Adrenal gland (tissue), 12 donors: ENCODE data around the gene CCR5. TPM values are rescaled to one million over a fixed set of nuclear protein-coding genes. Genes with fewer than 3 reads are reported as not detected.

Experiments used
- DNase-seq, 7 donors: peaks; one replicate each; pipeline ENCODE4 v3.0.0-alpha.2; 2019 to 2020
- H3K27ac ChIP-seq, 5 donors: fragments of 200-600 bp; sonication (generic) in 4 of 5; 1 replicate in 3 of 5; 2 replicates in 2 of 5; pipeline versions ENCODE4 v1.5.1 to v1.8.0; 2016 to 2020; ENCODE audit warnings: mild to moderate bottlenecking in 1 of 5
- H3K27me3 ChIP-seq: fragments of 200-600 bp; 2 replicates; pipeline ENCODE4 v1.8.0; 2021
- H3K36me3 ChIP-seq, 2 donors: fragments of 200-600 bp; replicated peaks in 1 of 2; 1 replicate in 1 of 2; 2 replicates in 1 of 2; pipeline versions ENCODE4 v1.5.1 to v1.8.0; 2018 to 2022
- H3K4me1 ChIP-seq, 2 donors: fragments of 200-600 bp; replicated peaks in 1 of 2; 1 replicate in 1 of 2; 2 replicates in 1 of 2; pipeline versions ENCODE4 v1.5.1 to v1.8.0; 2018 to 2021
- H3K4me3 ChIP-seq, 4 donors: fragments of 200-600 bp; sonication (generic) in 3 of 4; one replicate each; pipeline ENCODE4 v1.5.1; 2016 to 2018
- H3K9me3 ChIP-seq, 3 donors: fragments of 200-600 bp; sonication (generic) in 1 of 3; replicated peaks in 1 of 3; 1 replicate in 2 of 3; 2 replicates in 1 of 3; pipeline versions ENCODE4 v1.5.1 to v1.8.0; 2016 to 2021
- POLR2A ChIP-seq, 2 donors: fragments of 450-650 bp; IDR thresholded peaks; one replicate each; pipeline ENCODE4 v1.6.1; 2017; ENCODE audit warnings: antibody characterized with exemption in 2 of 2, mild to moderate bottlenecking in 2 of 2, moderate library complexity in 1 of 2
- WGBS, 4 donors: extraction: QIAGEN DNeasy Blood & Tissue Kit in 2 of 4; methylation state at CpG; one replicate each; pipeline versions ENCODE4 v1.1.5 to v1.1.7; 2013 to 2017; 5-methylcytosine and 5-hydroxymethylcytosine counted together
- intact Hi-C, 2 donors: fragments of 100-400 bp; cut with DNase I; formaldehyde crosslinking; loops; one replicate each; pipeline versions ENCODE4 v1.14.1 to v1.15.0; 2022 to 2023
- polyA plus RNA-seq, 3 donors: library from polyadenylated mRNA; stranded (reverse); fragments of 200-250 nt in 2 of 3; fragments of 350-450 nt in 1 of 3; fragmentation: Illumina TruSeq in 1 of 3; extraction: RNeasy Lipid Tissue Mini Kit (QIAGEN cat#74804) in 1 of 3; gene quantifications; one replicate each; pipeline ENCODE4 v1.2.3, GENCODE V29; 2013 to 2014
- total RNA-seq, 9 donors: library from RNA; depleted of rRNA in 4 of 9; stranded (reverse); fragments of >200 nt in 4 of 9; fragments of 120-200 nt in 1 of 9; fragmentation: NEBNext Ultra II Directional in 1 of 9; extraction: Animal tissue kit (Norgen Biotek cat#: 25700) in 1 of 9; gene quantifications; one replicate each; pipeline versions ENCODE4 v1.1.0 to v1.2.4, GENCODE V29; 2013 to 2023
- TF ChIP-seq, protein P1 (sequence below), 6 experiments: fragments of 450-650 bp in 4 of 6; fragments of 200-600 bp in 2 of 6; sonication (generic) in 1 of 6; IDR thresholded peaks; 1 replicate in 5 of 6; 2 replicates in 1 of 6; pipeline versions ENCODE4 v1.5.1 to v1.8.0; 2016 to 2021; ENCODE audit warnings: antibody characterized with exemption in 6 of 6, mild to moderate bottlenecking in 2 of 6, moderate library complexity in 1 of 6
- donor health status: healthy with polysubstance abuse.
- donor health status: Bipolar disorder and iron deficiency.
- donor health status: DM: yes; HTN: yes; CAD: no.
- donor health status: DM: no; HTN: no; CAD: no.
- donor health status: DM: no; HTN: no; CAD: no.
- donor health status: DM: yes; HTN: yes; CAD: no.

Gene CCR5
- total and polyA plus RNA-seq, 12 donors: 0.06 to 3.7 (median 0.94) TPM

DNA sequence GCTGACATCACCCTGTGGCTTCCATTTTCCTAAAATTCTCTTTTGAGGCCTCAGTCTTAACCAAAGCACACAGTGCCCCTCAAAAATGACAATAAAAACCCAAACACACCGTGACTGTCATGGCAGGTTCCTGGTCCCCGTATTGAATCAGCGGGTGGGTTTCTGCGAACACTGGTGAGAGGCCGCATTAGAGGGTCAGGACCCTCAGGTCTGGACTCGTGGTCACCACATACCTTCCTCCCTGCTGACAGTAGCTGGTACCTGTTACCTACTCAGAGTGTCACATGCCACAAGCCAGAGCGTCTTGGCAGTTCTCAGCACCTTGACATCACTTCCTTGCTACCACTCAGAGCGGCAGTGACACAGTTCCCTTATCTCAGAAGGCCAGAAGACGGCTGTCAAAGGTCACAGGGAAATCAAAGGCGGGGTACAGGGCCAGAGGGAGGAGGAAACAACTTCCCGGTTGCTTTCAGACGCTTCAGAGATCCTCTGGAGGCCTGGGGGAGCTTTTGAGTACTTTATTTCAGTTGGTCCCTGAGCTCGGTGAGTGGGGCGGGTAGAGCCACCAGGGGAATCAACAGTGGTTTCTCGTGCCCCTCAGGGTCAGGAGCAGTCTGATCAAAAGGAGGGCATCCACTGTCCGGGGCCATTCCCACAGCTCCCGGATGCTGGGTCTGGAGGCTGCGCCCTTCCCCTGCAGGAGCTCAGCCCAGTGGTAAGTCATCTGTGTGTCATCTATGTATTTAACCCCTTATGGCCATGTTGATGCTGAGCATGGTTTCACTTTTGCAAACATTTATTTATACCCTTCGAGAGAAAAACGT lies 36.3 kb downstream of the CCR5 start, which contains the start of the genes CCR5AS and CCRL2:
Gene CCR5AS, minus strand, starts transcription at position 279 of the 824 bp plus-strand sequence.
Gene CCRL2, plus strand, starts transcription at position 472 of the 824 bp plus-strand sequence. CDS start 821 bp downstream, outside the sequence.
- DNase-seq: peak; percentile 53 to 86 (median 67)
- WGBS, 4 donors: 35 to 47% (median 37%) methylated on average over 12 to 20 of the region's 20 CpGs
- TF ChIP-seq POLR2A (IDR thresholded peaks at IDR 0.05): peak in 1 of 2 donors; percentile 14
- TF ChIP-seq, protein P1, sequence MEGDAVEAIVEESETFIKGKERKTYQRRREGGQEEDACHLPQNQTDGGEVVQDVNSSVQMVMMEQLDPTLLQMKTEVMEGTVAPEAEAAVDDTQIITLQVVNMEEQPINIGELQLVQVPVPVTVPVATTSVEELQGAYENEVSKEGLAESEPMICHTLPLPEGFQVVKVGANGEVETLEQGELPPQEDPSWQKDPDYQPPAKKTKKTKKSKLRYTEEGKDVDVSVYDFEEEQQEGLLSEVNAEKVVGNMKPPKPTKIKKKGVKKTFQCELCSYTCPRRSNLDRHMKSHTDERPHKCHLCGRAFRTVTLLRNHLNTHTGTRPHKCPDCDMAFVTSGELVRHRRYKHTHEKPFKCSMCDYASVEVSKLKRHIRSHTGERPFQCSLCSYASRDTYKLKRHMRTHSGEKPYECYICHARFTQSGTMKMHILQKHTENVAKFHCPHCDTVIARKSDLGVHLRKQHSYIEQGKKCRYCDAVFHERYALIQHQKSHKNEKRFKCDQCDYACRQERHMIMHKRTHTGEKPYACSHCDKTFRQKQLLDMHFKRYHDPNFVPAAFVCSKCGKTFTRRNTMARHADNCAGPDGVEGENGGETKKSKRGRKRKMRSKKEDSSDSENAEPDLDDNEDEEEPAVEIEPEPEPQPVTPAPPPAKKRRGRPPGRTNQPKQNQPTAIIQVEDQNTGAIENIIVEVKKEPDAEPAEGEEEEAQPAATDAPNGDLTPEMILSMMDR (IDR thresholded peaks at IDR 0.05): no peak
- intact Hi-C loops: no loop called here
- H3K4me1 ChIP-seq: no peaks in the 10 kb centered on the region
- H3K27me3 ChIP-seq: no peaks in the 10 kb centered on the region
- peak within 1 kb of the TSS; percentile 40 to 92 (median 51) for H3K27ac ChIP-seq
- H3K36me3 ChIP-seq: no peaks in the 10 kb centered on the region
- H3K9me3 ChIP-seq: no peaks in the 10 kb centered on the region
- peak within 1 kb of the TSS in 1 of 4 donors; percentile 44 for H3K4me3 ChIP-seq

DNA sequence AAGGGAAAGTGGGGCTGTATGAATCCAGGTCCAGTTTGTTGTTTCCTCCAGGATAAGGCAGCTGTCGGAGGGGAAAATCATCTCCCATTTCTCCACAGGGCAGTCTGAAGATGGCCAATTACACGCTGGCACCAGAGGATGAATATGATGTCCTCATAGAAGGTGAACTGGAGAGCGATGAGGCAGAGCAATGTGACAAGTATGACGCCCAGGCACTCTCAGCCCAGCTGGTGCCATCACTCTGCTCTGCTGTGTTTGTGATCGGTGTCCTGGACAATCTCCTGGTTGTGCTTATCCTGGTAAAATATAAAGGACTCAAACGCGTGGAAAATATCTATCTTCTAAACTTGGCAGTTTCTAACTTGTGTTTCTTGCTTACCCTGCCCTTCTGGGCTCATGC lies 37.2 kb downstream of the CCR5 start:
- TF ChIP-seq POLR2A (IDR thresholded peaks at IDR 0.05): no peak
- TF ChIP-seq, protein P1 (IDR thresholded peaks at IDR 0.05): no peak
- no peaks in the 10 kb centered on the region for H3K4me1 ChIP-seq
- 72 to 82% (median 77%) methylated on average over 7 of the region's 7 CpGs for WGBS, 4 donors

DNA sequence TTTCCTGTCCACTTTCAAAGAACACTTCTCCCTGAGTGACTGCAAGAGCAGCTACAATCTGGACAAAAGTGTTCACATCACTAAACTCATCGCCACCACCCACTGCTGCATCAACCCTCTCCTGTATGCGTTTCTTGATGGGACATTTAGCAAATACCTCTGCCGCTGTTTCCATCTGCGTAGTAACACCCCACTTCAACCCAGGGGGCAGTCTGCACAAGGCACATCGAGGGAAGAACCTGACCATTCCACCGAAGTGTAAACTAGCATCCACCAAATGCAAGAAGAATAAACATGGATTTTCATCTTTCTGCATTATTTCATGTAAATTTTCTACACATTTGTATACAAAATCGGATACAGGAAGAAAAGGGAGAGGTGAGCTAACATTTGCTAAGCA lies 38.1 kb downstream of the CCR5 start:
- DNase-seq: no peak
- no peaks in the 10 kb centered on the region for H3K36me3 ChIP-seq
- no peak overlapping the region for H3K4me3 ChIP-seq
- no peaks in the 10 kb centered on the region for H3K27me3 ChIP-seq
- H3K4me1 ChIP-seq: no peaks in the 10 kb centered on the region
- TF ChIP-seq POLR2A (IDR thresholded peaks at IDR 0.05): no peak
- TF ChIP-seq, protein P1 (IDR thresholded peaks at IDR 0.05): no peak
- no peaks in the 10 kb centered on the region for H3K9me3 ChIP-seq
- intact Hi-C loops: no loop called here
- H3K27ac ChIP-seq: no peak overlapping the region
- WGBS, 4 donors: 87 to 89% (median 87%) methylated on average over 7 of the region's 7 CpGs

More for the DNA sequence above, 37.2 kb downstream of the CCR5 start:
- peak overlapping the region in 1 of 4 donors; percentile 44 for H3K4me3 ChIP-seq
- no peaks in the 10 kb centered on the region for H3K27me3 ChIP-seq
- peak overlapping the region in 2 of 5 donors; percentile 51 to 92 for H3K27ac ChIP-seq
- intact Hi-C loops: no loop called here
- DNase-seq: no peak
- H3K9me3 ChIP-seq: no peaks in the 10 kb centered on the region
- no peaks in the 10 kb centered on the region for H3K36me3 ChIP-seq

DNA sequence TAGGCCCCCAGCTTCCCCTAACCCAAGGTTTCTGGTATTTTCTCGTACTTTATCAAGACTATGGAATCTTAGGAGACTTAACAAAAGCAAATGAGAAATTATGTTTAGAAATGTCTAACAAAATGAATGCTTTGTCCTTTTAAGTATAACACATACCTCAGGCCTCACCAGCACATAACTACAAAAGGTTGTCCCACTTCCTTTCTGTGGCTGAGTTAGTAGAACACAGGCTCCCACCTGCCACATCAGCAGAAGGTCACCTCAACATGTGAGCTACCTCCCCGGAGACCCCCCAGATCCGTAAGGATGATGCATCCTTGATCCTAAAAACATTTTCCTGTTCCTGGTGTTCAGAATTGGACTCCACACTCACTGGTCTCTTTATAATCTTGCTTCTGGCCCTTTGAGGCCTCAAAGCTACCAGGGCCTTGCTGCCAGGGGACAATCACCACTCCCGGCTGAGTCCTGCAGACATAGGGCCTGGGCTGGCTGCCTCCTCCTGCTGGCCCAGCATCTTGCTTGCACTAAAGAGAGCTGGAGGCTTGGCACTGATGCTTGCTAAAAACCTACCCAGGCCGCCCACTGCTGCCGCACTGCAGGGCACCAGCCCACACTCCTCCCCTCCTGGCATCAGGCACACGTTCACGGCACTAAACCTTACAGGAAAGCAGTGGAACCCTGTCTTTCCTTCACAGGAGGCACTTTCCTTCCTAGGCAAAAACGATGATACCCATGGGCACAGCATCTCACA lies 39.2 kb downstream of the CCR5 start:
- Histone ChIP-seq H3K9me3 (no peaks in the 10 kb centered on the region), H3K4me1 (no peaks in the 10 kb centered on the region), H3K27me3 (no peaks in the 10 kb centered on the region), H3K27ac (no peak overlapping the region), H3K4me3 (no peak overlapping the region), H3K36me3 (no peaks in the 10 kb centered on the region)
- no peak for TF ChIP-seq POLR2A (IDR thresholded peaks at IDR 0.05)
- no peak for DNase-seq
- intact Hi-C loops: no loop called here
- WGBS, 4 donors: 86 to 92% (median 90%) methylated on average over 9 of the region's 9 CpGs
